GM21528 (cell line): ENCODE results near the gene CERKL.

Source experiments
- ATAC-seq: cut with Tn5 transposase; IDR thresholded peaks from one replicate; pipeline ENCODE4 v1.9.1; 2021; ENCODE audit warnings: mild to moderate bottlenecking, moderate library complexity; ENCODE audit not compliant: unreplicated experiment, low FRiP score

The CERKL gene

GRCh38 chr2:181628590-181629585 lies 28.0 kb downstream of the CERKL start:
- ATAC-seq = no peak

GRCh38 chr2:181627545-181627944 lies 29.4 kb downstream of the CERKL start:
- ATAC-seq = no peak

GRCh38 chr2:181626671-181627070 lies 30.2 kb downstream of the CERKL start:
- ATAC-seq = no peak

GRCh38 chr2:181623159-181623558 lies 33.7 kb downstream of the CERKL start:
- no peak for ATAC-seq

GRCh38 chr2:181621779-181622490 lies 35.0 kb downstream of the CERKL start:
- ATAC-seq = no peak

- ATAC-seq = no peak
Measured at GRCh38 chr2:181619516-181619915, 37.4 kb downstream of the CERKL start.

- ATAC-seq = no peak
Measured at GRCh38 chr2:181616715-181617114, 40.2 kb downstream of the CERKL start.

- ATAC-seq = no peak
Measured at GRCh38 chr2:181614874-181615638, 41.8 kb downstream of the CERKL start.

- ATAC-seq = no peak
Measured at GRCh38 chr2:181613241-181613640, 43.7 kb downstream of the CERKL start.

GRCh38 chr2:181607629-181608590 lies 49.0 kb downstream of the CERKL start:
- no peak for ATAC-seq

- ATAC-seq = no peak
Measured at GRCh38 chr2:181605889-181606837, 50.7 kb downstream of the CERKL start.

GRCh38 chr2:181602017-181602416 lies 54.9 kb downstream of the CERKL start:
- ATAC-seq = no peak

GRCh38 chr2:181596556-181596955 lies 60.3 kb downstream of the CERKL start:
- no peak for ATAC-seq

GRCh38 chr2:181594322-181594721 lies 62.6 kb downstream of the CERKL start:
- ATAC-seq = no peak

- no peak for ATAC-seq
Measured at GRCh38 chr2:181589779-181590178, 67.1 kb downstream of the CERKL start.

GRCh38 chr2:181588546-181588945 lies 68.4 kb downstream of the CERKL start:
- no peak for ATAC-seq

- ATAC-seq = peak; percentile 98
Measured at GRCh38 chr2:181586569-181587081, 70.3 kb downstream of the CERKL start.

- ATAC-seq = no peak
Measured at GRCh38 chr2:181585732-181586131, 71.2 kb downstream of the CERKL start.
